Measurements from ENCODE around the gene GIPC2. TPM values are rescaled to one million over a fixed set of nuclear protein-coding genes. Genes with fewer than 3 reads are reported as not detected.

GIPC2 gene
- total and polyA plus RNA-seq, 12 donors = 10.6 to 53.4 (median 32.5) TPM

DNA sequence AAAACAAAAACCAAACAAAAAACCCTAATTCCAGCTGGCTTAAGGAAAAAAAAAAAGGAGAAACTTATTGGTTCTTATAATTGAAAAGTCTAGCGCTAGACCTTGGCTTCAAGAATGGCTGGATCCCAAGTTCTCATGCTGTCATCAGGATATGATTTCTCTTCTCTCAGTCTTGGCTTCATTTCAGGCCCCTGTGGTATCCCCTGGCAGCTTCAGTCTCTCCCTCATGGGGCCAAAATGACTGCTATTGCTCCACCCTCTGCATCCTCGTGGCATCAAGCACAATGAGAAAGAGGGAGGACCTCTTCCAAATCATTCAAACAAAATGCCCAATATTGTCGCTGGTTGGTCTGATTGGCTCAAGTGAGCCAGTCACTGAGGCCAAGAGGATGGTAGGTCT, 80.7 kb downstream of the GIPC2 start:
- H3K27ac ChIP-seq = no peak overlapping the region
- TF ChIP-seq, protein P1, sequence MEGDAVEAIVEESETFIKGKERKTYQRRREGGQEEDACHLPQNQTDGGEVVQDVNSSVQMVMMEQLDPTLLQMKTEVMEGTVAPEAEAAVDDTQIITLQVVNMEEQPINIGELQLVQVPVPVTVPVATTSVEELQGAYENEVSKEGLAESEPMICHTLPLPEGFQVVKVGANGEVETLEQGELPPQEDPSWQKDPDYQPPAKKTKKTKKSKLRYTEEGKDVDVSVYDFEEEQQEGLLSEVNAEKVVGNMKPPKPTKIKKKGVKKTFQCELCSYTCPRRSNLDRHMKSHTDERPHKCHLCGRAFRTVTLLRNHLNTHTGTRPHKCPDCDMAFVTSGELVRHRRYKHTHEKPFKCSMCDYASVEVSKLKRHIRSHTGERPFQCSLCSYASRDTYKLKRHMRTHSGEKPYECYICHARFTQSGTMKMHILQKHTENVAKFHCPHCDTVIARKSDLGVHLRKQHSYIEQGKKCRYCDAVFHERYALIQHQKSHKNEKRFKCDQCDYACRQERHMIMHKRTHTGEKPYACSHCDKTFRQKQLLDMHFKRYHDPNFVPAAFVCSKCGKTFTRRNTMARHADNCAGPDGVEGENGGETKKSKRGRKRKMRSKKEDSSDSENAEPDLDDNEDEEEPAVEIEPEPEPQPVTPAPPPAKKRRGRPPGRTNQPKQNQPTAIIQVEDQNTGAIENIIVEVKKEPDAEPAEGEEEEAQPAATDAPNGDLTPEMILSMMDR (IDR thresholded peaks at IDR 0.05) = no peak
- no peak for TF ChIP-seq POLR2A (IDR thresholded peaks at IDR 0.05)
- no peaks in the 10 kb centered on the region for H3K27me3 ChIP-seq
- no peak overlapping the region for H3K4me3 ChIP-seq
- H3K36me3 ChIP-seq (replicated peaks in 1 of 2) = no peaks in the 10 kb centered on the region
- H3K9me3 ChIP-seq (replicated peaks in 1 of 3) = no peaks in the 10 kb centered on the region
- no peaks in the 10 kb centered on the region for H3K4me1 ChIP-seq (replicated peaks in 1 of 2)
- no peak for DNase-seq
- intact Hi-C loops (cut with DNase I) = no loop called here
- 83 to 91% (median 90%) methylated on average over 3 of the region's 3 CpGs for WGBS, 4 donors

DNA sequence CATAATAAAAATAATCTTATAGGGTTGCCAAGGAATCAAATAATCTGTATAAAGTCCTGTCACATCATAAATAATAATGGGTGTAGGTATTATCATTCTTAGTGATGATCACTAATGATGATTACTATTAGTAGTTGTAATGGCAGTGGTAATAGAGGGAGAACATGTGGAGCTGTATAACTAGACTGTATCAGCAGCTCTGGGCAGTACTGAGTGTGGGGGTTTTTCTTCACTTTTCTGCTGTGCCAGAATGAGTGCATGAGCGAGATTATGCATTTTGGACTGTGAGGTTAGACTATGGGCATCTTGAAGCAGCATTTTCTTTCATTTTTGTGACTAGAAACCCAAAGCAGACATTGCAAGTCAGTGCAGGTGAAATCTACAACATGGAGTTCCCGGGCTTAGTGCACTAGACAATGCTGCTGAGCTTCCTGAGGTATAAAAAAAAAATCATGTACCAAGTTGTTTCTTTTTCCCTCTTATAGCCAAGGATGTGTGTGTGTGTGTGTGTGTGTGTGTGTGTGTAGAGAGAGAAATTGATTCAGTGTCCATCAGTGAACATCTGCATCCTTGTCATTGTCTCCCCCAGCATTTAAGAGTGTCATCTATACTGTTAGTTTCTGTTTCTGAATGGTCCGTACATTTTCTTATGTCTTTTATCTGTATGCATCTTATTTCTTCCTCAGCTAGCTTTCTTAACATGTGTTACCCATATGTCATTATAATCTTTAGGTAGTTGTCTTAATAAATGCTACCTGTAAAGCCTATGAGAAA, 86.6 kb downstream of the GIPC2 start:
- DNase-seq = no peak
- TF ChIP-seq POLR2A (IDR thresholded peaks at IDR 0.05) = no peak
- TF ChIP-seq, protein P1 (IDR thresholded peaks at IDR 0.05) = no peak
- 86 to 94% (median 89%) methylated on average over 3 of the region's 3 CpGs for WGBS, 4 donors
- H3K36me3 ChIP-seq (replicated peaks in 1 of 2) = no peaks in the 10 kb centered on the region
- H3K27ac ChIP-seq = no peak overlapping the region
- intact Hi-C loops (cut with DNase I) = no loop called here
- no peaks in the 10 kb centered on the region for H3K4me1 ChIP-seq (replicated peaks in 1 of 2)
- no peaks in the 10 kb centered on the region for H3K27me3 ChIP-seq
- H3K9me3 ChIP-seq (replicated peaks in 1 of 3) = no peaks in the 10 kb centered on the region
- no peak overlapping the region for H3K4me3 ChIP-seq

DNA sequence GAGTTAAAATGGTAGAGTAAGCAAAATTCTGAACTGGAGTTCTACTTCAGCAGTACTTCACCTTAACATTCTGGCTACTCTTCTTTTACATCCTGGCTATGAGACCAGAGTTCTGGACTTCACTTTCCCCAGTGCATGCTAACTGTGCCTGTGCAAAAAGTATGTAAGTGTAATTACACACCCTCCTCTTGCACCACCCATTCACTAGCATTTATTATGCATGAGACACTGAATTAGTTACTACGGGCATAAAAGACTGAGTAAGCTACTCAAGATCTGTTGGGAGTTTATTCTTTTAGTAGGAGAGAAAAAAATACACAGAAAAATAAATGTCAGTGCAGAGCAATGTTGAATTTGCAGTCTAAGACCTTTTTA, 87.2 kb downstream of the GIPC2 start:
- WGBS, 4 donors = 77 to 83% (median 82%) methylated on average over 1 of the region's 1 CpG
- Histone ChIP-seq H3K36me3 (replicated peaks in 1 of 2) (no peaks in the 10 kb centered on the region), H3K4me1 (replicated peaks in 1 of 2) (no peaks in the 10 kb centered on the region), H3K27me3 (no peaks in the 10 kb centered on the region), H3K9me3 (replicated peaks in 1 of 3) (no peaks in the 10 kb centered on the region), H3K4me3 (no peak overlapping the region), H3K27ac (no peak overlapping the region)
- TF ChIP-seq, protein P1 (IDR thresholded peaks at IDR 0.05) = no peak
- no peak for TF ChIP-seq POLR2A (IDR thresholded peaks at IDR 0.05)
- intact Hi-C loops (cut with DNase I) = no loop called here
- DNase-seq = no peak

- WGBS, 4 donors = 80 to 90% (median 82%) methylated on average over 1 of the region's 1 CpG
- no peak for TF ChIP-seq POLR2A (IDR thresholded peaks at IDR 0.05)
- TF ChIP-seq, protein P1 (IDR thresholded peaks at IDR 0.05) = no peak
- DNase-seq = no peak
- Histone ChIP-seq H3K4me1 (replicated peaks in 1 of 2) (no peaks in the 10 kb centered on the region), H3K27me3 (no peaks in the 10 kb centered on the region), H3K36me3 (replicated peaks in 1 of 2) (no peaks in the 10 kb centered on the region), H3K27ac (no peak overlapping the region), H3K4me3 (no peak overlapping the region), H3K9me3 (replicated peaks in 1 of 3) (no peaks in the 10 kb centered on the region)
- intact Hi-C loops (cut with DNase I) = no loop called here
Observed at GRCh38 chr1:78136680-78137079, 90.9 kb downstream of the GIPC2 start.

Measured in adrenal gland (tissue), 12 donors.